GM12872 (cell line): Measurements from ENCODE around the gene BIRC7.

Source experiments
- TF ChIP-seq, protein P1 (sequence below): IDR thresholded peaks from 3 replicates; pipeline ENCODE4 v1.5.1; 2011; ENCODE audit warnings: low read depth, mild to moderate bottlenecking, low read length, moderate library complexity; ENCODE audit not compliant: insufficient read depth

BIRC7 gene

GRCh38 chr20:63230800-63231268 is 4.9 kb upstream of the BIRC7 start:
- TF ChIP-seq, protein P1, sequence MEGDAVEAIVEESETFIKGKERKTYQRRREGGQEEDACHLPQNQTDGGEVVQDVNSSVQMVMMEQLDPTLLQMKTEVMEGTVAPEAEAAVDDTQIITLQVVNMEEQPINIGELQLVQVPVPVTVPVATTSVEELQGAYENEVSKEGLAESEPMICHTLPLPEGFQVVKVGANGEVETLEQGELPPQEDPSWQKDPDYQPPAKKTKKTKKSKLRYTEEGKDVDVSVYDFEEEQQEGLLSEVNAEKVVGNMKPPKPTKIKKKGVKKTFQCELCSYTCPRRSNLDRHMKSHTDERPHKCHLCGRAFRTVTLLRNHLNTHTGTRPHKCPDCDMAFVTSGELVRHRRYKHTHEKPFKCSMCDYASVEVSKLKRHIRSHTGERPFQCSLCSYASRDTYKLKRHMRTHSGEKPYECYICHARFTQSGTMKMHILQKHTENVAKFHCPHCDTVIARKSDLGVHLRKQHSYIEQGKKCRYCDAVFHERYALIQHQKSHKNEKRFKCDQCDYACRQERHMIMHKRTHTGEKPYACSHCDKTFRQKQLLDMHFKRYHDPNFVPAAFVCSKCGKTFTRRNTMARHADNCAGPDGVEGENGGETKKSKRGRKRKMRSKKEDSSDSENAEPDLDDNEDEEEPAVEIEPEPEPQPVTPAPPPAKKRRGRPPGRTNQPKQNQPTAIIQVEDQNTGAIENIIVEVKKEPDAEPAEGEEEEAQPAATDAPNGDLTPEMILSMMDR: peak; percentile 42; the same call in 2 of the 3 replicates

- TF ChIP-seq, protein P1: no peak
Observed at GRCh38 chr20:63232235-63233060, 3.3 kb upstream of the BIRC7 start.

DNA sequence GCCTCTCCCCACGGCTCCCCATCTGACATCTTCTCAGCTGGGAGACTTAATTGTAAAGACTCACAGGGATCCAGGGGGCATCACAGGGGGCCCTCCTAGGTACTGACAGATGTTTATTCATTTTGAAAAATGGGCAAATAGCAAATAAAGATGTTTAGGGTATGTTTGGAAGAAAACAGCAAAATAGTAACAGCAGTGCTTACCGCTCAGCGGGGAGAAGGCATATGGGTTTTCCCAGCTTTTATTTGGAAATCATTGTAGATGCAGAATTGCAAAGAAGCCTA is 2.7 kb upstream of the BIRC7 start:
- TF ChIP-seq, protein P1: no peak

GRCh38 chr20:63233924-63234323 is 1.8 kb upstream of the BIRC7 start:
- TF ChIP-seq, protein P1: no peak

GRCh38 chr20:63234693-63235398 is 859 bp upstream of the BIRC7 start:
- TF ChIP-seq, protein P1: peak; percentile 62

- TF ChIP-seq, protein P1: no peak
Observed at GRCh38 chr20:63236116-63236837, 572 bp downstream of the BIRC7 start.

GRCh38 chr20:63238031-63238430 is 2.3 kb downstream of the BIRC7 start:
- TF ChIP-seq, protein P1: no peak
